ENCODE measurements around the gene SBK2.
"Not testable (repeated sequence)": the region's sequence is repeated elsewhere in the genome, so short reads cannot be mapped to it uniquely, and the experiment has no call there.

SBK2 gene

GRCh38 chr19:55500368-55500952 lies 36.5 kb downstream of the SBK2 start:
- DNase-seq (ENCODE audit: low read depth in 3 of 3): no peak

GRCh38 chr19:55498246-55498840 lies 38.6 kb downstream of the SBK2 start:
- no peak for DNase-seq (ENCODE audit: low read depth in 3 of 3)

- DNase-seq (ENCODE audit: low read depth in 3 of 3): no peak
These were observed 39.2 kb downstream of the SBK2 start for GRCh38 chr19:55497763-55498162.

- not testable (repeated sequence) for DNase-seq (ENCODE audit: low read depth in 3 of 3)
These were observed 40.1 kb downstream of the SBK2 start for GRCh38 chr19:55496820-55497219.

- no peak for DNase-seq (ENCODE audit: low read depth in 3 of 3)
These were observed 41.1 kb downstream of the SBK2 start for GRCh38 chr19:55495646-55496349.

GRCh38 chr19:55494172-55494761 lies 42.7 kb downstream of the SBK2 start:
- DNase-seq (ENCODE audit: low read depth in 3 of 3): no peak

- no peak for DNase-seq (ENCODE audit: low read depth in 3 of 3)
These were observed 43.2 kb downstream of the SBK2 start for GRCh38 chr19:55493645-55494171.

GRCh38 chr19:55493052-55493644 lies 43.8 kb downstream of the SBK2 start:
- no peak for DNase-seq (ENCODE audit: low read depth in 3 of 3)

- DNase-seq (ENCODE audit: low read depth in 3 of 3): no peak
These were observed 44.5 kb downstream of the SBK2 start for GRCh38 chr19:55492362-55492944.

GRCh38 chr19:55491546-55492360 lies 45.2 kb downstream of the SBK2 start:
- DNase-seq (ENCODE audit: low read depth in 3 of 3): no peak

- DNase-seq (ENCODE audit: low read depth in 3 of 3): no peak
These were observed 46.2 kb downstream of the SBK2 start for GRCh38 chr19:55490478-55491432.

GRCh38 chr19:55489711-55490477 lies 47.0 kb downstream of the SBK2 start:
- DNase-seq (ENCODE audit: low read depth in 3 of 3): no peak

GRCh38 chr19:55488986-55489710 lies 47.8 kb downstream of the SBK2 start:
- DNase-seq (ENCODE audit: low read depth in 3 of 3): no peak

- no peak for DNase-seq (ENCODE audit: low read depth in 3 of 3)
These were observed 48.8 kb downstream of the SBK2 start, which contains the start of gene SSC5D for GRCh38 chr19:55487924-55488687. TSS of gene SSC5D (plus strand) at chr19:55488436. CDS start at chr19:55488590, 154 bp downstream.

GRCh38 chr19:55486971-55487923 lies 49.7 kb downstream of the SBK2 start:
- peak; percentile 27 to 62 (median 47) for DNase-seq (ENCODE audit: low read depth in 3 of 3)
